PC-9 (cell line): ENCODE data around the gene CIAPIN1. TPM values are rescaled to one million over a fixed set of nuclear protein-coding genes. Genes with fewer than 3 reads are reported as not detected.

Experiments used
- BruUV-seq: library from RNA; stranded (reverse); fragments of 400-500 nt; replicated peaks from 2 replicates; lab custom pipeline; 2021; lab: Mats Ljungman, UMichigan
- CTCF ChIA-PET: fragments of 300-600 bp; sonication (Branson Sonifier 250); formaldehyde crosslinking; loops from one replicate; lab custom pipeline; 2022; ENCODE audit warnings: antibody characterized with exemption; lab: Charles Lee
- POLR2A ChIA-PET: fragments of 300-600 bp; sonication (Branson Sonifier 250); formaldehyde crosslinking; loops from one replicate; lab custom pipeline; 2022; ENCODE audit warnings: antibody characterized with exemption; ENCODE audit not compliant: unreplicated experiment; lab: Charles Lee
- DNase-seq, 2 experiments: peaks; one replicate each; pipeline versions ENCODE4 v3.0.0 to v3.0.0-alpha.2; 2015 to 2022; ENCODE audit warnings: mixed read lengths in 1 of 2
- H2AFZ ChIP-seq: fragments of 200-600 bp; sonication (generic); 2 replicates; pipeline ENCODE4 v1.8.1; 2017; ENCODE audit warnings: antibody characterized with exemption
- H3F3A ChIP-seq: fragments of 200-600 bp; sonication (generic); 2 replicates; pipeline ENCODE4 v1.8.1; 2017; ENCODE audit warnings: antibody characterized with exemption, mild to moderate bottlenecking, low read depth; ENCODE audit not compliant: insufficient read depth
- H3K27ac ChIP-seq: fragments of 200-600 bp; sonication (generic); 2 replicates; pipeline ENCODE4 v1.6.1; 2016; ENCODE audit warnings: mixed run types
- H3K27me3 ChIP-seq: fragments of 200-600 bp; sonication (generic); 2 replicates; pipeline ENCODE4 v1.6.1; 2016; ENCODE audit warnings: low read depth, mixed run types; ENCODE audit not compliant: insufficient read depth
- H3K36me3 ChIP-seq: fragments of 200-600 bp; sonication (generic); 2 replicates; pipeline ENCODE4 v1.6.1; 2016; ENCODE audit warnings: low read depth, mixed run types
- H3K4me1 ChIP-seq: fragments of 200-600 bp; sonication (generic); replicated peaks from 2 replicates; pipeline ENCODE4 v1.6.1; 2016; ENCODE audit warnings: mixed run types; ENCODE audit not compliant: insufficient read depth
- H3K4me2 ChIP-seq: fragments of 200-600 bp; sonication (generic); 2 replicates; pipeline ENCODE4 v1.6.1; 2017; ENCODE audit warnings: mixed run types
- H3K4me3 ChIP-seq: fragments of 200-600 bp; sonication (generic); 2 replicates; pipeline ENCODE4 v1.6.1; 2016; ENCODE audit warnings: mixed run types
- H3K79me2 ChIP-seq: fragments of 200-600 bp; sonication (generic); 2 replicates; pipeline ENCODE4 v1.6.1; 2017; ENCODE audit warnings: low read depth, mixed run types
- H3K9me2 ChIP-seq: fragments of 200-600 bp; sonication (generic); 2 replicates; pipeline ENCODE4 v1.8.1; 2017; ENCODE audit warnings: mild to moderate bottlenecking; ENCODE audit not compliant: insufficient read depth
- H3K9me3 ChIP-seq: fragments of 200-600 bp; sonication (generic); 2 replicates; pipeline ENCODE4 v1.8.1; 2016; ENCODE audit warnings: low read depth; ENCODE audit not compliant: insufficient read depth
- H4K20me1 ChIP-seq: fragments of 200-600 bp; sonication (generic); 2 replicates; pipeline ENCODE4 v1.8.1; 2017; ENCODE audit not compliant: insufficient read depth
- EZH2 ChIP-seq: fragments of 200-600 bp; sonication (generic); IDR thresholded peaks from 2 replicates; pipeline ENCODE4 v1.8.0; 2017; ENCODE audit warnings: antibody characterized with exemption, low read depth
- intact Hi-C: fragments of 100-400 bp; cut with micrococcal nuclease; formaldehyde crosslinking; loops from one replicate; pipeline ENCODE4 v1.10.0; 2022; ENCODE audit not compliant: unreplicated experiment
- total RNA-seq: library from RNA; stranded (reverse); gene quantifications from 2 replicates; pipeline ENCODE4 v1.2.3, GENCODE V29; 2021
- TF ChIP-seq, protein P1 (sequence below): fragments of 200-600 bp; sonication (generic); conservative IDR thresholded peaks from 2 replicates; pipeline ENCODE4 v1.6.1; 2017; ENCODE audit warnings: mixed run types, antibody characterized with exemption, mild to moderate bottlenecking, moderate library complexity

Gene CIAPIN1
- total RNA-seq, 1 experiment from 2014 or later: 51.4 TPM

DNA sequence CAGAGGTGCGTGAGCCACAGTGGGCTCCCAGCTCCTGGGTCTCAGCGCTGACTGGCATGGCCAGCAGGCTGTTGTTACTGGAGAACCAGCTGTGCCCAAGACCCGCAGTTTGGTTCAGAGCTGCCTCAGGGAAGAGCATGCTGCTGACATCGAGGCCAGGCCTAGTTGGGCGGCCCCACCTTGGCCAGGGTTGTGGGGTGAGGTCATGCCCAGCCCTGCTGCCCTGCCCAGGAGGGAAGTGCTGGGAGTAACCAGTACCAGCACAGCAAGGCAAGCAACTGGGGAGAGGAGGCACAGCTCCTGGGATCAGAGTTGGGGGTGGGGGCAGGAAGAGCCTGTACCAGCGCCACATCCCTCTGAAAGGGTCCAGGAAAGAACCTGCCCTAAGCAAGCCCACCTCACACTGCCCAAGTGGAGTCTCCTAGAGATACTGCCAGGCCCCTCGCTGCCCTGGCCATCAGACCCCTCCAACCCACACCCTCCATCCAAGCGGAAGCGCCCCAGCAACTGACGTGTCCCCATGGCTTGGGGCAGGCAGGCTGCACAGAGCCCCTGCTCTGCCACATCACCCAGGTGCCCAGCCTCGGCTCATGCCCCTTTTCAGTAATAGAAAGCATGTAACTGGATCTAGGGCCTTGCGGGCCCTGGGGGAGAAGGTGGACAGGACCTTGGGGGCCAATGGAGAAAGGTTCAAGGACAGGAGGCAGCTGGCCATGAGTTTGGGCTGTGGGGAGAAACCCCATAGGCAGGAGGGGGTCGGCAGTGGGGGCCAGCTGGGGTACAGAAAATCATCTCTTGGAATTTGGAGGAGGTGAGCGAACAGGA, 38.1 kb upstream of the CIAPIN1 start:
- no peaks in the 10 kb centered on the region for H3K36me3 ChIP-seq
- ChIA-PET POLR2A (no interaction called here), CTCF (interaction anchor here (0.6 to 0.8 kb wide), 2 partner anchors 26 to 61 kb away, joined by 3 to 5 read pairs; no protein-coding TSS in a partner anchor)
- peak overlapping the region; percentile 75 for H3K4me3 ChIP-seq
- DNase-seq: no peak
- no peaks in the 10 kb centered on the region for H3F3A ChIP-seq
- no peaks in the 10 kb centered on the region for H4K20me1 ChIP-seq
- no peaks in the 10 kb centered on the region for H3K9me2 ChIP-seq
- no peaks in the 10 kb centered on the region for H3K79me2 ChIP-seq
- no peak overlapping the region for H3K27ac ChIP-seq
- H2AFZ ChIP-seq: peak overlapping the region; percentile 93
- H3K4me2 ChIP-seq: peak overlapping the region; percentile 89
- TSS peak; percentile 63 for BruUV-seq
- no peaks in the 10 kb centered on the region for H3K27me3 ChIP-seq
- intact Hi-C loops: no loop called here
- no peaks in the 10 kb centered on the region for H3K9me3 ChIP-seq
- TF ChIP-seq EZH2: no peak
- TF ChIP-seq, protein P1, sequence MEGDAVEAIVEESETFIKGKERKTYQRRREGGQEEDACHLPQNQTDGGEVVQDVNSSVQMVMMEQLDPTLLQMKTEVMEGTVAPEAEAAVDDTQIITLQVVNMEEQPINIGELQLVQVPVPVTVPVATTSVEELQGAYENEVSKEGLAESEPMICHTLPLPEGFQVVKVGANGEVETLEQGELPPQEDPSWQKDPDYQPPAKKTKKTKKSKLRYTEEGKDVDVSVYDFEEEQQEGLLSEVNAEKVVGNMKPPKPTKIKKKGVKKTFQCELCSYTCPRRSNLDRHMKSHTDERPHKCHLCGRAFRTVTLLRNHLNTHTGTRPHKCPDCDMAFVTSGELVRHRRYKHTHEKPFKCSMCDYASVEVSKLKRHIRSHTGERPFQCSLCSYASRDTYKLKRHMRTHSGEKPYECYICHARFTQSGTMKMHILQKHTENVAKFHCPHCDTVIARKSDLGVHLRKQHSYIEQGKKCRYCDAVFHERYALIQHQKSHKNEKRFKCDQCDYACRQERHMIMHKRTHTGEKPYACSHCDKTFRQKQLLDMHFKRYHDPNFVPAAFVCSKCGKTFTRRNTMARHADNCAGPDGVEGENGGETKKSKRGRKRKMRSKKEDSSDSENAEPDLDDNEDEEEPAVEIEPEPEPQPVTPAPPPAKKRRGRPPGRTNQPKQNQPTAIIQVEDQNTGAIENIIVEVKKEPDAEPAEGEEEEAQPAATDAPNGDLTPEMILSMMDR: no peak
- no peaks in the 10 kb centered on the region for H3K4me1 ChIP-seq

DNA sequence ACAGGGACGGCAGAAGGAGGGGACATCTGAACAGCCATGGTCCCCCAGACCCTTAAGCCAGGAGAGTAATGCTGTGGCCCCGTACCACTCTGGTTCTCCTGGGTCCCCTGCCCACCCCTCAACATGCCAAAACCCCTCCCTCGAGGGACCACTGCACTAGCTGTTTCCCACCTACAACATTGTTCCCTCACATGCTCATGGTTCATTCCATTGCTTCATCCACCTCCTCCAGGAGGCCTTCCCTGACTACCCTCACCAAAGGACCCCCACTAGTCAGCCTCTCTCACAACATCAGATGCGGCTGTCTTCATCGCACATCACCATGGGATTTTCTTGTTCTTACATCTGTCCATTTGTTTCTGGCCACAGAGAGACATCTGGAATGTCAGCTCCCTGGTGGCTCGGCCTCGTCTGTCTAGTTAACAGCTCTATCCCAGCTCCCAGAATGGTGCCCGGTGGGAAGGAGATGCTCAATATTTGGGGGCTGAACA, 37.4 kb upstream of the CIAPIN1 start:
- Histone ChIP-seq H2AFZ (no peak overlapping the region), H4K20me1 (no peaks in the 10 kb centered on the region), H3K4me1 (no peaks in the 10 kb centered on the region), H3K79me2 (no peaks in the 10 kb centered on the region), H3K4me2 (no peak overlapping the region), H3K4me3 (no peak overlapping the region), H3K27me3 (no peaks in the 10 kb centered on the region), H3K27ac (no peak overlapping the region), H3K9me2 (no peaks in the 10 kb centered on the region), H3K9me3 (no peaks in the 10 kb centered on the region), H3F3A (no peaks in the 10 kb centered on the region), H3K36me3 (no peaks in the 10 kb centered on the region)
- intact Hi-C loops: no loop called here
- POLR2A ChIA-PET: no interaction called here
- no TSS peak for BruUV-seq
- TF ChIP-seq, protein P1: no peak
- no peak for TF ChIP-seq EZH2
- CTCF ChIA-PET: no interaction called here
- DNase-seq: no peak

DNA sequence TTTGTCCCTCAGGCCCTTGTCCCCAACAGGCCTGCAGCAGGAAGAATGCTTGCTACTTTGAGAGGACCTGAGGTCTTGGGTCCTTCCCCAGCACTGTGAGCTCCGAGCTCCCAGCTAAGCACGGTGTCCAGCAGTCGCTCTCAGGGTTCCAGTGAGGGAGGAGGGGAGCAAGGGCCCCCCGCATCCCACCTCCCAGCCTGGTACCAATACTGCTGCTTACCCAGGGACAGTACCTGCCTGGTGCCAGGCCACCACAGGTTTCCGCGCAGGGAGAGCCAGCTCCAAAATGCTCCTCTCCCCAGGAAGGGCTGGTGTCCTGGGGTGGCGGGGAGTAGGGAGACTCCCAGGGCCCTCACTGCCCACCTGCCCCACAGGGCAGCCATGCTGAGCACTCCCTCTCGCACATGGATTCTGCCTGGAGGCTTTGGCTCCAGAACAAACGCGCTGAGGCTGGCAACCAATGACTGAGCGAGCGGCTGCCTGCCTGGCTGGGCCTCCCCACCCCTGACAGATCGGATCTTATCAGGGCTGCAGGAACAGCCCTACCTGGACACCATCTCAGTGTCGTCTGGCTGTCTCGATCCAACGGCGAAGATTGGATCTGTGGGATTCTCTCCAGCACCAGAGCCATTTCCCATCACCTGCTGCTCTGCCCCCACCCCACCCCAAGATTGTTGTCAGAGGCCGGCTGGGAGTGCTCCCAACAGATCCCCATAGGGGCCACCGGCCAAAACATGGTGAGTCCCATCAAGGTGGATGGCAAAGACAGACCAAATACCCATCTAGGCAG, 36.7 kb upstream of the CIAPIN1 start:
- Histone ChIP-seq H3K27ac (no peak overlapping the region), H4K20me1 (no peaks in the 10 kb centered on the region), H3K79me2 (no peaks in the 10 kb centered on the region), H3K9me3 (no peaks in the 10 kb centered on the region), H3K4me3 (no peak overlapping the region), H2AFZ (no peak overlapping the region), H3K4me2 (no peak overlapping the region), H3F3A (no peaks in the 10 kb centered on the region), H3K36me3 (no peaks in the 10 kb centered on the region), H3K4me1 (no peaks in the 10 kb centered on the region), H3K27me3 (no peaks in the 10 kb centered on the region), H3K9me2 (no peaks in the 10 kb centered on the region)
- POLR2A ChIA-PET: interaction anchor here (0.6 kb wide), 1 partner anchor 36 kb away, joined by 3 read pairs; the partner anchor contains the start of genes CIAPIN1 and COQ9
- DNase-seq: no peak
- intact Hi-C loops: no loop called here
- no TSS peak for BruUV-seq
- TF ChIP-seq, protein P1: no peak
- CTCF ChIA-PET: no interaction called here
